Measurements from ENCODE around the gene IMMP1L. TPM values are rescaled to one million over a fixed set of nuclear protein-coding genes. Genes with fewer than 3 reads are reported as not detected.
A peak's percentile ranks its signal among the peaks of the same experiment; 100 is the strongest.

IMMP1L gene
- total RNA-seq (2014; rRNA removed; shearing (Covaris generic)) (6.6 and 8.8 TPM in 2 replicates), polyA plus RNA-seq (2016; fragmentation: Nextera tagmentation; extraction: Ambion mirVana) (16.9 and 19.9 TPM in 2 replicates)

GRCh38 chr11:31509429-31510345, at the start of gene IMMP1L, which contains the start of gene ELP4:
Gene IMMP1L (minus strand): TSS chr11:31509622. CDS start chr11:31463276, 46,346 bp downstream.
Gene ELP4 (plus strand): TSS chr11:31509767. CDS start chr11:31509785, 18 bp downstream.
- Histone ChIP-seq H3K9ac (peak within 1 kb of the TSS; percentile 86), H2AFZ (peak within 1 kb of the TSS; percentile 100), H4K20me1 (ENCODE audit: insufficient read depth) (no peaks in the 10 kb centered on the region), H3K4me1 (ENCODE audit: insufficient read depth) (peaks cover 9% of the 10 kb centered on the region; the same call in 1 of the 2 replicates), H3K9me3 (ENCODE audit: low read depth) (no peaks in the 10 kb centered on the region), H3K4me2 (ENCODE audit: unreplicated experiment) (peak within 1 kb of the TSS; percentile 95), H3K4me3 (peak within 1 kb of the TSS; percentile 99), H3F3A (ENCODE audit: insufficient read depth) (no peaks in the 10 kb centered on the region), H3K36me3 (ENCODE audit: low read depth) (no peaks in the 10 kb centered on the region), H3K79me2 (ENCODE audit: insufficient read depth) (peaks cover 53% of the 10 kb centered on the region), H3K9me2 (ENCODE audit: insufficient read depth) (no peaks in the 10 kb centered on the region), H3K27me3 (replicated peaks; ENCODE audit: insufficient read depth) (no peaks in the 10 kb centered on the region), H3K27ac (peak within 1 kb of the TSS; percentile 46)
- TF ChIP-seq EZH2phosphoT487 (IDR thresholded peaks at IDR 0.05; ENCODE audit: insufficient read depth, low read depth): no peak
- no peak for TF ChIP-seq EZH2 (IDR thresholded peaks at IDR 0.05; ENCODE audit: insufficient read depth, poor library complexity, severe bottlenecking)
- in situ Hi-C loops (cut with MboI): no loop called here
- WGBS, 2 experiments (ENCODE audit: low coverage in 1 of 2, low lambda C conversion rate in 2 of 2, missing lambda C conversion rate in 2 of 2): 1% methylated on average over 47 of the region's 47 CpGs
- DNase-seq: peak; percentile 98

GRCh38 chr11:31558001-31558400, 48.6 kb upstream of the IMMP1L start:
- H3K36me3 ChIP-seq (ENCODE audit: low read depth): no peaks in the 10 kb centered on the region
- no peak overlapping the region for H3K27ac ChIP-seq
- H2AFZ ChIP-seq: no peak overlapping the region
- no peak overlapping the region for H3K9ac ChIP-seq
- H3K4me2 ChIP-seq (ENCODE audit: unreplicated experiment): no peak overlapping the region
- H3F3A ChIP-seq (ENCODE audit: insufficient read depth): no peaks in the 10 kb centered on the region
- no peaks in the 10 kb centered on the region for H4K20me1 ChIP-seq (ENCODE audit: insufficient read depth)
- no peak for DNase-seq
- H3K9me3 ChIP-seq (ENCODE audit: low read depth): no peaks in the 10 kb centered on the region
- WGBS, 2 experiments (ENCODE audit: low coverage in 1 of 2, low lambda C conversion rate in 2 of 2, missing lambda C conversion rate in 2 of 2): 11 to 17% methylated on average over 2 of the region's 2 CpGs
- no peaks in the 10 kb centered on the region for H3K4me1 ChIP-seq (ENCODE audit: insufficient read depth)
- no peak overlapping the region for H3K4me3 ChIP-seq
- H3K79me2 ChIP-seq (ENCODE audit: insufficient read depth): no peaks in the 10 kb centered on the region
- H3K9me2 ChIP-seq (ENCODE audit: insufficient read depth): no peaks in the 10 kb centered on the region
- TF ChIP-seq EZH2phosphoT487 (IDR thresholded peaks at IDR 0.05; ENCODE audit: insufficient read depth, low read depth) (no peak), EZH2 (IDR thresholded peaks at IDR 0.05; ENCODE audit: insufficient read depth, poor library complexity, severe bottlenecking) (no peak)
- no peaks in the 10 kb centered on the region for H3K27me3 ChIP-seq (replicated peaks; ENCODE audit: insufficient read depth)
- in situ Hi-C loops (cut with MboI): no loop called here

GRCh38 chr11:31555938-31556337, 46.5 kb upstream of the IMMP1L start:
- H3K9ac ChIP-seq: no peak overlapping the region
- no peak overlapping the region for H3K4me3 ChIP-seq
- in situ Hi-C loops (cut with MboI): no loop called here
- H3F3A ChIP-seq (ENCODE audit: insufficient read depth): no peaks in the 10 kb centered on the region
- no peak overlapping the region for H3K27ac ChIP-seq
- no peak for DNase-seq
- no peaks in the 10 kb centered on the region for H3K9me2 ChIP-seq (ENCODE audit: insufficient read depth)
- no peaks in the 10 kb centered on the region for H3K79me2 ChIP-seq (ENCODE audit: insufficient read depth)
- no peak for TF ChIP-seq EZH2phosphoT487 (IDR thresholded peaks at IDR 0.05; ENCODE audit: insufficient read depth, low read depth)
- TF ChIP-seq EZH2 (IDR thresholded peaks at IDR 0.05; ENCODE audit: insufficient read depth, poor library complexity, severe bottlenecking): no peak
- H2AFZ ChIP-seq: no peak overlapping the region
- no peaks in the 10 kb centered on the region for H4K20me1 ChIP-seq (ENCODE audit: insufficient read depth)
- WGBS, 2 experiments (ENCODE audit: low coverage in 1 of 2, low lambda C conversion rate in 2 of 2, missing lambda C conversion rate in 2 of 2): 87 to 93% methylated on average over 1 of the region's 1 CpG
- H3K4me2 ChIP-seq (ENCODE audit: unreplicated experiment): no peak overlapping the region
- no peaks in the 10 kb centered on the region for H3K4me1 ChIP-seq (ENCODE audit: insufficient read depth)
- H3K9me3 ChIP-seq (ENCODE audit: low read depth): no peaks in the 10 kb centered on the region
- H3K36me3 ChIP-seq (ENCODE audit: low read depth): no peaks in the 10 kb centered on the region
- no peaks in the 10 kb centered on the region for H3K27me3 ChIP-seq (replicated peaks; ENCODE audit: insufficient read depth)

- DNase-seq: no peak
- no peak overlapping the region for H3K9ac ChIP-seq
- TF ChIP-seq EZH2 (IDR thresholded peaks at IDR 0.05; ENCODE audit: insufficient read depth, poor library complexity, severe bottlenecking): no peak
- no peak for TF ChIP-seq EZH2phosphoT487 (IDR thresholded peaks at IDR 0.05; ENCODE audit: insufficient read depth, low read depth)
- no peak overlapping the region for H3K4me2 ChIP-seq (ENCODE audit: unreplicated experiment)
- no peaks in the 10 kb centered on the region for H3K79me2 ChIP-seq (ENCODE audit: insufficient read depth)
- H3K27me3 ChIP-seq (replicated peaks; ENCODE audit: insufficient read depth): no peaks in the 10 kb centered on the region
- peaks cover 9% of the 10 kb centered on the region; the same call in 1 of the 2 replicates for H3K36me3 ChIP-seq (ENCODE audit: low read depth)
- in situ Hi-C loops (cut with MboI): no loop called here
- no peaks in the 10 kb centered on the region for H3K9me2 ChIP-seq (ENCODE audit: insufficient read depth)
- no peak overlapping the region for H2AFZ ChIP-seq
- no peaks in the 10 kb centered on the region for H4K20me1 ChIP-seq (ENCODE audit: insufficient read depth)
- no peaks in the 10 kb centered on the region for H3F3A ChIP-seq (ENCODE audit: insufficient read depth)
- peaks cover 4% of the 10 kb centered on the region for H3K9me3 ChIP-seq (ENCODE audit: low read depth)
- no peak overlapping the region for H3K4me3 ChIP-seq
- H3K4me1 ChIP-seq (ENCODE audit: insufficient read depth): no peaks in the 10 kb centered on the region
- no peak overlapping the region for H3K27ac ChIP-seq
Observed at GRCh38 chr11:31542862-31543261, 33.4 kb upstream of the IMMP1L start.
